K562 (cell line): ENCODE results near the gene RPL7A. TPM values are rescaled to one million over a fixed set of nuclear protein-coding genes. Genes with fewer than 3 reads are reported as not detected.

Experiments
- ARNT ChIP-seq, 2 experiments: fragments of 450-650 bp; IDR thresholded peaks; 2 replicates each; pipeline ENCODE4 v1.6.1; 2016; ENCODE audit warnings: mild to moderate bottlenecking in 1 of 2
- CHD4 ChIP-seq: fragments of 200-600 bp; sonication (generic); IDR thresholded peaks from 3 replicates; pipeline ENCODE4 v1.6.1; 2012; ENCODE audit warnings: low read depth, mild to moderate bottlenecking, mixed read lengths, low read length, inconsistent platforms; ENCODE audit not compliant: insufficient read depth, insufficient replicate concordance, poor library complexity, severe bottlenecking
- DPF2 ChIP-seq: fragments of 450-650 bp; IDR thresholded peaks from 2 replicates; pipeline ENCODE4 v1.6.1; 2016
- EWSR1 ChIP-seq: fragments of 450-650 bp; IDR thresholded peaks from 2 replicates; pipeline ENCODE4 v1.6.1; 2018; ENCODE audit warnings: borderline replicate concordance, mild to moderate bottlenecking, low read depth, moderate library complexity; ENCODE audit not compliant: partially characterized antibody
- FOXP4 ChIP-seq: sonication (generic); formaldehyde crosslinking; IDR thresholded peaks from 2 replicates; pipeline ENCODE4 v1.8.0; 2022; ENCODE audit warnings: mild to moderate bottlenecking, missing genetic modification reagents, borderline replicate concordance
- HMGN3 ChIP-seq: IDR thresholded peaks from 2 replicates; pipeline ENCODE4 v1.6.1; 2011; ENCODE audit warnings: borderline replicate concordance, low read depth, mild to moderate bottlenecking, mixed read lengths, low read length; ENCODE audit not compliant: insufficient read length; ENCODE audit errors: extremely low read depth
- HMGXB4 ChIP-seq: sonication (generic); formaldehyde crosslinking; IDR thresholded peaks from 2 replicates; pipeline ENCODE4 v1.8.1; 2023; ENCODE audit warnings: mild to moderate bottlenecking, missing genetic modification reagents
- MAZ ChIP-seq, 2 experiments: fragments of 450-650 bp in 1 of 2; sonication (generic) in 1 of 2; formaldehyde crosslinking; IDR thresholded peaks in 1 of 2; conservative IDR thresholded peaks in 1 of 2; 2 replicates each; pipeline versions ENCODE4 v1.4.0 to v1.5.0; 2020; ENCODE audit warnings: mild to moderate bottlenecking in 1 of 2, missing genetic modification reagents in 1 of 2
- PTBP1 ChIP-seq: fragments of 200-400 bp; formaldehyde crosslinking; IDR thresholded peaks from 2 replicates; pipeline ENCODE4 v1.6.1; 2017; ENCODE audit warnings: low read depth, low read length
- RBM39 ChIP-seq: fragments of 200-400 bp; formaldehyde crosslinking; optimal IDR thresholded peaks from 2 replicates; pipeline ENCODE3; 2018; ENCODE audit warnings: low read depth, low read length
- RCOR1 ChIP-seq, 2 experiments: IDR thresholded peaks; 2 replicates each; pipeline ENCODE4 v1.6.1; 2012; ENCODE audit warnings: low read depth in 2 of 2, low read length in 2 of 2, borderline replicate concordance in 1 of 2, improper control_type of control experiment in 1 of 2
- SOX6 ChIP-seq: fragments of 450-650 bp; IDR thresholded peaks from 2 replicates; pipeline ENCODE4 v1.6.1; 2014; ENCODE audit warnings: mild to moderate bottlenecking
- TFAM ChIP-seq: fragments of 250-450 bp; sonication (Bioruptor Pico); conservative IDR thresholded peaks from 2 replicates; pipeline ENCODE4 v1.5.0; 2021; ENCODE audit warnings: mild to moderate bottlenecking, moderate library complexity
- ZNF778 ChIP-seq: fragments of 450-650 bp; formaldehyde crosslinking; IDR thresholded peaks from 2 replicates; pipeline ENCODE4 v1.4.0; 2020; ENCODE audit warnings: mild to moderate bottlenecking, moderate library complexity
- polyA plus RNA-seq, 8 experiments: library from polyadenylated mRNA; depleted of rRNA in 4 of 8; stranded (reverse) in 5 of 8; unstranded in 3 of 8; fragments of >200 nt; fragmentation: Nextera tagmentation in 2 of 8; fragmentation: Illumina TruSeq in 1 of 8; extraction: Ambion mirVana in 2 of 8; extraction: Trizol in 1 of 8; gene quantifications; 2 replicates each; pipeline versions ENCODE4 v1.2.1 to v1.2.3, GENCODE V29; 2011 to 2014; ENCODE audit warnings: inconsistent platforms in 1 of 8, missing spikeins in 1 of 8
- total RNA-seq, 7 experiments: library from RNA; depleted of rRNA in 6 of 7; stranded (reverse); fragments of >200 nt in 6 of 7; fragmentation: Illumina TruSeq in 2 of 7; extraction: Trizol in 2 of 7; gene quantifications; 2 replicates each; pipeline versions ENCODE4 v1.2.1 to v1.2.3, GENCODE V29; 2011 to 2021; ENCODE audit warnings: low replicate concordance in 1 of 7
- TF ChIP-seq, protein P1 (sequence below): sonication (generic); formaldehyde crosslinking; IDR thresholded peaks from 2 replicates; pipeline ENCODE4 v1.8.0; 2023; ENCODE audit warnings: mild to moderate bottlenecking, missing genetic modification reagents

RPL7A gene
- total and polyA plus RNA-seq, 9 of the 15 experiments (the other 6 are each of a cell fraction or from before 2014, with no cell fraction given) = 1,935 to 3,760 (median 2,652) TPM

- TF ChIP-seq DPF2 = no peak
- TF ChIP-seq MAZ (CRISPR knock-in tag; conservative IDR thresholded peaks at IDR 0.05 in 1 of 2, IDR thresholded peaks at IDR 0.05 in 1 of 2) = peak; percentile 66 to 79
- 0 out of 2 replicates have a peak, but pooled peaks have one; percentile 42 for TF ChIP-seq PTBP1
- TF ChIP-seq TFAM (CRISPR knock-in tag) = no peak
- TF ChIP-seq FOXP4 = no peak
- peak; percentile 45; the same call in 1 of the 2 replicates for TF ChIP-seq SOX6
- peak; percentile 97 for TF ChIP-seq RBM39
- no peak for TF ChIP-seq ZNF778
- TF ChIP-seq HMGXB4 (CRISPR knock-in tag) = peak; percentile 92; the same call in 1 of the 2 replicates
- no peak for TF ChIP-seq HMGN3
- TF ChIP-seq CHD4 = no peak
- peak in 1 of 2 experiments; percentile 67; a peak in 1 of 4 replicates for TF ChIP-seq ARNT (IDR thresholded peaks at IDR 0.05)
- TF ChIP-seq, protein P1, sequence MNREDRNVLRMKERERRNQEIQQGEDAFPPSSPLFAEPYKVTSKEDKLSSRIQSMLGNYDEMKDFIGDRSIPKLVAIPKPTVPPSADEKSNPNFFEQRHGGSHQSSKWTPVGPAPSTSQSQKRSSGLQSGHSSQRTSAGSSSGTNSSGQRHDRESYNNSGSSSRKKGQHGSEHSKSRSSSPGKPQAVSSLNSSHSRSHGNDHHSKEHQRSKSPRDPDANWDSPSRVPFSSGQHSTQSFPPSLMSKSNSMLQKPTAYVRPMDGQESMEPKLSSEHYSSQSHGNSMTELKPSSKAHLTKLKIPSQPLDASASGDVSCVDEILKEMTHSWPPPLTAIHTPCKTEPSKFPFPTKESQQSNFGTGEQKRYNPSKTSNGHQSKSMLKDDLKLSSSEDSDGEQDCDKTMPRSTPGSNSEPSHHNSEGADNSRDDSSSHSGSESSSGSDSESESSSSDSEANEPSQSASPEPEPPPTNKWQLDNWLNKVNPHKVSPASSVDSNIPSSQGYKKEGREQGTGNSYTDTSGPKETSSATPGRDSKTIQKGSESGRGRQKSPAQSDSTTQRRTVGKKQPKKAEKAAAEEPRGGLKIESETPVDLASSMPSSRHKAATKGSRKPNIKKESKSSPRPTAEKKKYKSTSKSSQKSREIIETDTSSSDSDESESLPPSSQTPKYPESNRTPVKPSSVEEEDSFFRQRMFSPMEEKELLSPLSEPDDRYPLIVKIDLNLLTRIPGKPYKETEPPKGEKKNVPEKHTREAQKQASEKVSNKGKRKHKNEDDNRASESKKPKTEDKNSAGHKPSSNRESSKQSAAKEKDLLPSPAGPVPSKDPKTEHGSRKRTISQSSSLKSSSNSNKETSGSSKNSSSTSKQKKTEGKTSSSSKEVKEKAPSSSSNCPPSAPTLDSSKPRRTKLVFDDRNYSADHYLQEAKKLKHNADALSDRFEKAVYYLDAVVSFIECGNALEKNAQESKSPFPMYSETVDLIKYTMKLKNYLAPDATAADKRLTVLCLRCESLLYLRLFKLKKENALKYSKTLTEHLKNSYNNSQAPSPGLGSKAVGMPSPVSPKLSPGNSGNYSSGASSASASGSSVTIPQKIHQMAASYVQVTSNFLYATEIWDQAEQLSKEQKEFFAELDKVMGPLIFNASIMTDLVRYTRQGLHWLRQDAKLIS = peak; percentile 88; the same call in 1 of the 2 replicates
- no peak for TF ChIP-seq RCOR1 (IDR thresholded peaks at IDR 0.05; ENCODE audit: borderline replicate concordance in 1 of 2, low read depth in 2 of 2, low read length in 2 of 2)
- TF ChIP-seq EWSR1 = no peak
These were observed at the start of gene RPL7A, which contains the start of gene MED22 (continued) for GRCh38 chr9:133347985-133348717.
